Measurements from ENCODE around the gene USH2A. TPM values are rescaled to one million over a fixed set of nuclear protein-coding genes. Genes with fewer than 3 reads are reported as not detected.

Gene USH2A
- total RNA-seq, 1 donor from 2014 or later = 0.04 TPM

GRCh38 chr1:215754112-215754511, 669.1 kb downstream of the USH2A start:
- Histone ChIP-seq H2AFZ (replicated peaks) (no peak overlapping the region), H3K79me2 (ENCODE audit: low read depth) (no peaks in the 10 kb centered on the region), H3K4me1 (no peaks in the 10 kb centered on the region), H3F3A (ENCODE audit: low read depth) (no peaks in the 10 kb centered on the region), H4K20me1 (ENCODE audit: low read depth) (no peaks in the 10 kb centered on the region), H3K9ac (no peak overlapping the region), H3K27me3 (no peaks in the 10 kb centered on the region), H3K27ac (no peak overlapping the region), H3K9me3 (ENCODE audit: low read depth) (no peaks in the 10 kb centered on the region), H3K4me2 (no peak overlapping the region), H3K4me3 (no peak overlapping the region), H3K36me3 (no peaks in the 10 kb centered on the region)
- Mint-ChIP-seq H3K9me3 (no peaks in the 10 kb centered on the region), H3K4me1 (no peaks in the 10 kb centered on the region), H3K27ac (no peak overlapping the region), H3K36me3 (no peaks in the 10 kb centered on the region), H3K4me3 (no peak overlapping the region), H3K27me3 (ENCODE audit: insufficient read depth, low read depth) (peaks cover 2% of the 10 kb centered on the region)
- no peak for DNase-seq (ENCODE audit: low spot score)
- TF ChIP-seq, protein P1, sequence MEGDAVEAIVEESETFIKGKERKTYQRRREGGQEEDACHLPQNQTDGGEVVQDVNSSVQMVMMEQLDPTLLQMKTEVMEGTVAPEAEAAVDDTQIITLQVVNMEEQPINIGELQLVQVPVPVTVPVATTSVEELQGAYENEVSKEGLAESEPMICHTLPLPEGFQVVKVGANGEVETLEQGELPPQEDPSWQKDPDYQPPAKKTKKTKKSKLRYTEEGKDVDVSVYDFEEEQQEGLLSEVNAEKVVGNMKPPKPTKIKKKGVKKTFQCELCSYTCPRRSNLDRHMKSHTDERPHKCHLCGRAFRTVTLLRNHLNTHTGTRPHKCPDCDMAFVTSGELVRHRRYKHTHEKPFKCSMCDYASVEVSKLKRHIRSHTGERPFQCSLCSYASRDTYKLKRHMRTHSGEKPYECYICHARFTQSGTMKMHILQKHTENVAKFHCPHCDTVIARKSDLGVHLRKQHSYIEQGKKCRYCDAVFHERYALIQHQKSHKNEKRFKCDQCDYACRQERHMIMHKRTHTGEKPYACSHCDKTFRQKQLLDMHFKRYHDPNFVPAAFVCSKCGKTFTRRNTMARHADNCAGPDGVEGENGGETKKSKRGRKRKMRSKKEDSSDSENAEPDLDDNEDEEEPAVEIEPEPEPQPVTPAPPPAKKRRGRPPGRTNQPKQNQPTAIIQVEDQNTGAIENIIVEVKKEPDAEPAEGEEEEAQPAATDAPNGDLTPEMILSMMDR (IDR thresholded peaks at IDR 0.05) = no peak
- TF ChIP-seq EZH2phosphoT487 (IDR thresholded peaks at IDR 0.05) = no peak
- no peak for TF ChIP-seq EZH2 (IDR thresholded peaks at IDR 0.05)

- no peak overlapping the region for H3K4me2 ChIP-seq
- H3K27ac Mint-ChIP-seq = no peak overlapping the region
- TF ChIP-seq EZH2phosphoT487 (IDR thresholded peaks at IDR 0.05) (no peak), EZH2 (IDR thresholded peaks at IDR 0.05) (no peak)
- TF ChIP-seq, protein P1 (IDR thresholded peaks at IDR 0.05) = no peak
Measured at GRCh38 chr1:215749414-215749813, 673.8 kb downstream of the USH2A start.

DNA sequence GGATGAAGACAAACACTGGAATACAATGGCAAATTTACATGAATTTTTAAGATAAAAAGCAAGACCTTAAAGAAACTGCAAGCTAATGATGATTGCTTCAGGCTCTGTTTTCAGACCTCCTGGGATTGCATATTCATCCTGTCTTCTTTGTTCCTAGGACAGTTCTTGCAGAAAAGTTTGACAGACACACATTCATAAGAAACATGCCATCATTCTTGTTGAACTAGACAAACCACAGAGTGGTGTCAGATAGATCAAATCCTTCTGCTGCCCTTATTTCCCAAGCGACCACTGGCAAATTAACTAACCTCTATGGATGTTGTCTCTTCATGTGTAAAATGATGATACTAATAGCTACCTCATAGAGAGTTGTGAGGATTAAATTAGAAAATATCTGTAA, 674.8 kb downstream of the USH2A start:
- Histone ChIP-seq H3K4me2 (no peak overlapping the region), H3F3A (ENCODE audit: low read depth) (no peaks in the 10 kb centered on the region), H3K4me1 (no peaks in the 10 kb centered on the region), H3K9me3 (ENCODE audit: low read depth) (no peaks in the 10 kb centered on the region), H3K9ac (no peak overlapping the region), H4K20me1 (ENCODE audit: low read depth) (no peaks in the 10 kb centered on the region), H2AFZ (replicated peaks) (no peak overlapping the region), H3K27me3 (no peaks in the 10 kb centered on the region), H3K79me2 (ENCODE audit: low read depth) (no peaks in the 10 kb centered on the region), H3K27ac (no peak overlapping the region), H3K4me3 (no peak overlapping the region), H3K36me3 (no peaks in the 10 kb centered on the region)
- no peak for TF ChIP-seq EZH2 (IDR thresholded peaks at IDR 0.05)
- no peak for TF ChIP-seq EZH2phosphoT487 (IDR thresholded peaks at IDR 0.05)
- TF ChIP-seq, protein P1 (IDR thresholded peaks at IDR 0.05) = no peak
- Mint-ChIP-seq H3K27ac (no peak overlapping the region), H3K9me3 (no peaks in the 10 kb centered on the region), H3K4me1 (peaks cover 3% of the 10 kb centered on the region), H3K36me3 (no peaks in the 10 kb centered on the region), H3K27me3 (ENCODE audit: insufficient read depth, low read depth) (no peaks in the 10 kb centered on the region), H3K4me3 (no peak overlapping the region)
- DNase-seq (ENCODE audit: low spot score) = no peak

More at GRCh38 chr1:215749414-215749813, 673.8 kb downstream of the USH2A start:
- Histone ChIP-seq H3K79me2 (ENCODE audit: low read depth) (no peaks in the 10 kb centered on the region), H4K20me1 (ENCODE audit: low read depth) (no peaks in the 10 kb centered on the region), H3K4me1 (no peaks in the 10 kb centered on the region), H3F3A (ENCODE audit: low read depth) (no peaks in the 10 kb centered on the region), H3K4me3 (no peak overlapping the region), H3K9ac (no peak overlapping the region), H3K27ac (no peak overlapping the region), H3K36me3 (no peaks in the 10 kb centered on the region), H3K27me3 (no peaks in the 10 kb centered on the region), H2AFZ (replicated peaks) (no peak overlapping the region), H3K9me3 (ENCODE audit: low read depth) (no peaks in the 10 kb centered on the region)
- Mint-ChIP-seq H3K36me3 (no peaks in the 10 kb centered on the region), H3K9me3 (no peaks in the 10 kb centered on the region), H3K4me3 (no peak overlapping the region), H3K27me3 (ENCODE audit: insufficient read depth, low read depth) (peaks cover 2% of the 10 kb centered on the region), H3K4me1 (peaks cover 3% of the 10 kb centered on the region)
- DNase-seq (ENCODE audit: low spot score) = no peak
